ENCODE results near the gene PIGS. TPM values are rescaled to one million over a fixed set of nuclear protein-coding genes. Genes with fewer than 3 reads are reported as not detected.

Gene PIGS
- total and polyA plus RNA-seq, 9 of the 15 experiments (the other 6 are each of a cell fraction or from before 2014, with no cell fraction given) = 47.5 to 138 (median 57.6) TPM

GRCh38 chr17:28598799-28599310 is 27.5 kb upstream of the PIGS start, which contains the start of gene SPAG5 (continued):
- TF ChIP-seq CLOCK (CRISPR knock-in tag; IDR thresholded peaks at IDR 0.05; ENCODE audit: borderline replicate concordance) = no peak
- no peak for TF ChIP-seq ZSCAN29 (IDR thresholded peaks at IDR 0.05)
- TF ChIP-seq HNRNPK (IDR thresholded peaks at IDR 0.05; ENCODE audit: low read depth, low read length, poor library complexity, severe bottlenecking) = no peak
- no peak for TF ChIP-seq NFIX (CRISPR knock-in tag; IDR thresholded peaks at IDR 0.05; ENCODE audit: low read depth)
- no peak for TF ChIP-seq SRSF9 (IDR thresholded peaks at IDR 0.05; ENCODE audit: borderline replicate concordance, low read depth, low read length)
- peak; percentile 77; the same call in 1 of the 2 replicates for TF ChIP-seq ATF7 (IDR thresholded peaks at IDR 0.05)
- 0 out of 2 replicates have a peak, but pooled peaks have one; percentile 22 for TF ChIP-seq ZHX1 (conservative IDR thresholded peaks at IDR 0.05; ENCODE audit: low read length)
- no peak for TF ChIP-seq ZFP91 (CRISPR knock-in tag; IDR thresholded peaks at IDR 0.05)
- peak; percentile 66 for TF ChIP-seq ZNF511 (CRISPR knock-in tag; IDR thresholded peaks at IDR 0.05)
- no peak for TF ChIP-seq ZBTB17 (CRISPR knock-in tag; IDR thresholded peaks at IDR 0.05)
- no peak for TF ChIP-seq ZNF398 (CRISPR knock-in tag; IDR thresholded peaks at IDR 0.05)
- peak; percentile 93 for TF ChIP-seq HMGN3 (IDR thresholded peaks at IDR 0.05; ENCODE audit: borderline replicate concordance, extremely low read depth, insufficient read length, low read depth, low read length)
- TF ChIP-seq ZNF655 (CRISPR knock-in tag; IDR thresholded peaks at IDR 0.05) = no peak
- peak; percentile 92 for TF ChIP-seq GMEB1 (CRISPR knock-in tag; IDR thresholded peaks at IDR 0.05)
